NOMO-1 treated with DMSO at 0.1 percent for 48 hours (cell line): ENCODE measurements around the gene WDR49.

Experiments
- DNase-seq: peaks from one replicate; lab custom pipeline; 2025; ENCODE audit not compliant: unreplicated experiment; lab: John Stamatoyannopoulos, UW

WDR49 gene

GRCh38 chr3:167491621-167492020 lies 162.1 kb downstream of the WDR49 start:
- DNase-seq: no peak

- no peak for DNase-seq
Observed at GRCh38 chr3:167489571-167489970, 164.2 kb downstream of the WDR49 start.

- no peak for DNase-seq
Observed at GRCh38 chr3:167487556-167487955, 166.2 kb downstream of the WDR49 start.

- DNase-seq: peak; percentile 39
Observed at GRCh38 chr3:167484551-167484950, 169.2 kb downstream of the WDR49 start.

GRCh38 chr3:167483708-167484475 lies 169.8 kb downstream of the WDR49 start:
- no peak for DNase-seq

GRCh38 chr3:167481164-167481563 lies 172.6 kb downstream of the WDR49 start:
- DNase-seq: peak; percentile 71

- DNase-seq: no peak
Observed at GRCh38 chr3:167480748-167481147, 173.0 kb downstream of the WDR49 start.

- DNase-seq: no peak
Observed at GRCh38 chr3:167473863-167474262, 179.9 kb downstream of the WDR49 start, which contains the start of gene SERPINI2. Gene SERPINI2 (minus strand): TSS chr3:167474042. CDS start chr3:167471834, 2,208 bp downstream.

GRCh38 chr3:167469381-167469780 lies 184.4 kb downstream of the WDR49 start:
- DNase-seq: no peak

GRCh38 chr3:167467848-167468611 lies 185.7 kb downstream of the WDR49 start:
- no peak for DNase-seq

- DNase-seq: no peak
Observed at GRCh38 chr3:167466966-167467365, 186.8 kb downstream of the WDR49 start.

- no peak for DNase-seq
Observed at GRCh38 chr3:167456157-167456799, 197.5 kb downstream of the WDR49 start.

- no peak for DNase-seq
Observed at GRCh38 chr3:167453815-167454214, 199.9 kb downstream of the WDR49 start.

- DNase-seq: no peak
Observed at GRCh38 chr3:167451282-167451681, 202.5 kb downstream of the WDR49 start.

GRCh38 chr3:167450675-167451074 lies 203.1 kb downstream of the WDR49 start:
- DNase-seq: no peak

- DNase-seq: peak; percentile 93
Observed at GRCh38 chr3:167450195-167450594, 203.5 kb downstream of the WDR49 start.

- no peak for DNase-seq
Observed at GRCh38 chr3:167445491-167445890, 208.3 kb downstream of the WDR49 start.

- DNase-seq: peak; percentile 22
Observed at GRCh38 chr3:167441256-167441655, 212.5 kb downstream of the WDR49 start.

- no peak for DNase-seq
Observed at GRCh38 chr3:167437428-167438139, 216.2 kb downstream of the WDR49 start.
